NT2/D1 (cell line): ENCODE measurements around the gene MADD.

Experiments
- SUZ12 ChIP-seq: IDR thresholded peaks from 2 replicates; pipeline ENCODE4 v1.6.1; 2011; ENCODE audit not compliant: insufficient read length, insufficient read depth; ENCODE audit errors: extremely low read depth
- YY1 ChIP-seq: IDR thresholded peaks from 2 replicates; pipeline ENCODE4 v1.6.1; 2011; ENCODE audit not compliant: insufficient read length, insufficient read depth
- ZNF274 ChIP-seq: IDR thresholded peaks from 2 replicates; pipeline ENCODE4 v1.6.1; 2011; ENCODE audit warnings: mild to moderate bottlenecking, low read depth, low read length

- TF ChIP-seq SUZ12: no peak
- no peak for TF ChIP-seq YY1
- no peak for TF ChIP-seq ZNF274
Measured at GRCh38 chr11:47379317-47379716, 109.4 kb downstream of the MADD start.
